ENCODE data around the gene MICU2. TPM values are rescaled to one million over a fixed set of nuclear protein-coding genes. Genes with fewer than 3 reads are reported as not detected.
A peak's percentile ranks its signal among the peaks of the same experiment; 100 is the strongest.

Gene MICU2
- total and polyA plus RNA-seq, 10 of the 15 experiments (the other 5 are each of a cell fraction or from before 2014, with no cell fraction given) = 17.7 to 56.6 (median 43.8) TPM

- TF ChIP-seq NR2C2 (IDR thresholded peaks at IDR 0.05; ENCODE audit: borderline replicate concordance, control insufficient read depth, insufficient read length, low read depth) = no peak
- peak; percentile 58; the same call in 1 of the 2 replicates for TF ChIP-seq RELB (IDR thresholded peaks at IDR 0.05; ENCODE audit: low read depth)
- no peak for TF ChIP-seq ZBTB11 (CRISPR knock-in tag; IDR thresholded peaks at IDR 0.05)
- TF ChIP-seq CHD2 (IDR thresholded peaks at IDR 0.05; ENCODE audit: borderline replicate concordance, low read depth, low read length) = peak; percentile 99
- no peak for TF ChIP-seq SIN3A (IDR thresholded peaks at IDR 0.05; ENCODE audit: low read depth, low read length)
- TF ChIP-seq IRF4 (IDR thresholded peaks at IDR 0.05; ENCODE audit: low read depth, low read length) = no peak
- peak; percentile 99 for TF ChIP-seq POLR2AphosphoS5 (IDR thresholded peaks at IDR 0.05; ENCODE audit: low read length)
- no peak for TF ChIP-seq JUNB (IDR thresholded peaks at IDR 0.05)
- TF ChIP-seq ZNF207 (IDR thresholded peaks at IDR 0.05; ENCODE audit: borderline replicate concordance) = peak; percentile 98
- no peak for TF ChIP-seq TARDBP (IDR thresholded peaks at IDR 0.05; ENCODE audit: borderline replicate concordance)
- no peak for TF ChIP-seq RAD21 (IDR thresholded peaks at IDR 0.05; ENCODE audit: insufficient read depth, low read depth, low read length)
- no peak for TF ChIP-seq ZBTB4 (CRISPR knock-in tag; IDR thresholded peaks at IDR 0.05)
- 0 out of 2 replicates have a peak, but pooled peaks have one; percentile 14 for TF ChIP-seq ATF7 (IDR thresholded peaks at IDR 0.05; ENCODE audit: low read depth)
- TF ChIP-seq STAT3 (IDR thresholded peaks at IDR 0.05; ENCODE audit: low read depth, low read length) = no peak
- TF ChIP-seq NR2C1 (IDR thresholded peaks at IDR 0.05) = no peak
- no peak for TF ChIP-seq SMC3 (IDR thresholded peaks at IDR 0.05; ENCODE audit: borderline replicate concordance, low read length)
- no peak for TF ChIP-seq MTA3 (IDR thresholded peaks at IDR 0.05; ENCODE audit: borderline replicate concordance, low read length)
- no peak for TF ChIP-seq FOXK2 (IDR thresholded peaks at IDR 0.05)
- no peak for TF ChIP-seq PBX3 (IDR thresholded peaks at IDR 0.05; ENCODE audit: insufficient replicate concordance, low read depth, low read length)
- TF ChIP-seq HDGF (IDR thresholded peaks at IDR 0.05) = peak; percentile 38; the same call in 1 of the 2 replicates
- TF ChIP-seq ASH2L (IDR thresholded peaks at IDR 0.05; ENCODE audit: borderline replicate concordance, low read depth) = peak; percentile 58; the same call in 1 of the 2 replicates
Observed at GRCh38 chr13:21603531-21604448, at the start of gene MICU2 (continued).

All from GM12878 (cell line).